22Rv1 (cell line): ENCODE measurements around the gene UBR2.

Experiments
- ZFX ChIP-seq: fragments of 450-650 bp; IDR thresholded peaks from 2 replicates; pipeline ENCODE4 v1.6.1; 2017; ENCODE audit warnings: antibody characterized with exemption, borderline replicate concordance
- TF ChIP-seq, protein P1 (sequence below): fragments of 450-650 bp; IDR thresholded peaks from 2 replicates; pipeline ENCODE4 v1.5.1; 2017; ENCODE audit warnings: mild to moderate bottlenecking

DNA sequence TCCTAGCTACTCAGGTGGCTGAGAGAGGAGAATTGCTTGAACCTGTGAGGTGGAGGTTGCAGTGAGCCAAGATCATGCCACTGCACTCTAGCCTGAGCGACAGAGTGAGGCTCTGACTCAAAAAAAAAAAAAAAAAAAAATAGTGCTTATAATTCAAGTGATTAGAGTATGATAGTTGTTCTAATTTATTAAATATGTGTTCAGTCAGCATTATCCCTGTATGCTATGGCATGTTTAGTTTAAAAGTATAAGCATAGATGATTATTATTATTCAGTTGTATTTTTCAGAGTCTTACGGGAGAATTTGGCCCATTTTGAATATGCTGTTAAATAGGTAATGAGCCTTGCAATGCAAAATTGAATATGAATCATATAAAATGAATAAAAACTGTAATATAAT lies 64.8 kb downstream of the UBR2 start:
- TF ChIP-seq, protein P1, sequence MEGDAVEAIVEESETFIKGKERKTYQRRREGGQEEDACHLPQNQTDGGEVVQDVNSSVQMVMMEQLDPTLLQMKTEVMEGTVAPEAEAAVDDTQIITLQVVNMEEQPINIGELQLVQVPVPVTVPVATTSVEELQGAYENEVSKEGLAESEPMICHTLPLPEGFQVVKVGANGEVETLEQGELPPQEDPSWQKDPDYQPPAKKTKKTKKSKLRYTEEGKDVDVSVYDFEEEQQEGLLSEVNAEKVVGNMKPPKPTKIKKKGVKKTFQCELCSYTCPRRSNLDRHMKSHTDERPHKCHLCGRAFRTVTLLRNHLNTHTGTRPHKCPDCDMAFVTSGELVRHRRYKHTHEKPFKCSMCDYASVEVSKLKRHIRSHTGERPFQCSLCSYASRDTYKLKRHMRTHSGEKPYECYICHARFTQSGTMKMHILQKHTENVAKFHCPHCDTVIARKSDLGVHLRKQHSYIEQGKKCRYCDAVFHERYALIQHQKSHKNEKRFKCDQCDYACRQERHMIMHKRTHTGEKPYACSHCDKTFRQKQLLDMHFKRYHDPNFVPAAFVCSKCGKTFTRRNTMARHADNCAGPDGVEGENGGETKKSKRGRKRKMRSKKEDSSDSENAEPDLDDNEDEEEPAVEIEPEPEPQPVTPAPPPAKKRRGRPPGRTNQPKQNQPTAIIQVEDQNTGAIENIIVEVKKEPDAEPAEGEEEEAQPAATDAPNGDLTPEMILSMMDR: no peak
- TF ChIP-seq ZFX: no peak
